ENCODE measurements around the gene RNF180.

The RNF180 gene

DNA sequence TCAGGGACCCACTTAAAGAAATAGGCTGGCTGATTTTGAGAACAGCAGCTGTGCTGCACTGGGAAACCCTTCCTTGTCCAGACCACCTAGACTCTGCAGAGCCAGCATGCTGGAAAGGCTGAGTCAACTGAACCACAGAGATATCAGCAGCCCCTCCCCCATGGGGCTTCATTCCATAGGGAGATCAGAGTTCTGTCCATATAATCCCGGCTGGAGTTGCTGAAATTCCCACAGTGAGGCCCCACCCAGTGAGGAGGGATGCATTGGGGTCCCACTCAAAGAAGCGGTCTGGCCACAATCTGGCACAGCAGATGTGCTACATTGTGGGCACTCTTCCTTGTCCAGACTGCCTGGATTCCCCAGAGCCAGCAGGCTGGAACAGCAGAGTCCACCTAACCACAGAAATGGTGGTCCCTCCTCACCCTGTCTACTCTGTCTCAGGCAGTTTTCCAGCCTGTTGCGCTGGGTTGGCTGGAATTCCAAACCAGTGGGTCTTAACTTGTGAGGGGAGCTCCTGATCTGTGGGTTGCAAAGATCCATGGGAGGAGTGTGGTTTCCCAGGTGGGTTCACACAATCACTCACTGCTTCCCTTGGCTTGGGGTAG, 127.1 kb downstream of the RNF180 start:
- in situ Hi-C loops (cut with MboI; ENCODE audit: low sequenced_read_pairs, unreplicated experiment), result no loop called here
- DNase-seq (ENCODE audit: low spot score), result no peak
- no peak for TF ChIP-seq CTCF (IDR thresholded peaks at IDR 0.05; ENCODE audit: borderline replicate concordance, control extremely low read depth, extremely low read depth, insufficient read depth, missing control alignments)

DNA sequence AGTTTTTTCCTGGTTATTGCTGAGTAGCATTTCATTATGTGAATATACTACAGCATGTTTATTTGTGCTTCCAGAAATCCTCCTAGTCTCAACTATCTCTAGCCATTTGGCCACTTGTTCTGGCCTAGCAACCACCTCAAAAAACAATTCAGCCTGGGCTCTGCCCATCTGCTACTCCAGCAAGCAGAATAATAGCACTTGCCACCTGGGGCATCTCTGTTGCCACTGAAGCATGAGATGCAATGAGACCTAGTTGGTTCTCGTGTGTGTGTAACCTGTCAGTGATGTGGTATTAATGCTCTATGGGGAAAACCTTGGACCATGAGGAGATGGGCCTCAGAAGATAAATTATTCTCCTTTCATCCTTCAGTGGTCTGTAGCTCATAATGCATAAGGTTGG, 129.5 kb downstream of the RNF180 start:
- no peak for TF ChIP-seq CTCF (IDR thresholded peaks at IDR 0.05; ENCODE audit: borderline replicate concordance, control extremely low read depth, extremely low read depth, insufficient read depth, missing control alignments)
- in situ Hi-C loops (cut with MboI; ENCODE audit: low sequenced_read_pairs, unreplicated experiment), result no loop called here
- no peak for DNase-seq (ENCODE audit: low spot score)

- DNase-seq (ENCODE audit: low spot score), result no peak
Observed at GRCh38 chr5:64298586-64298985, 132.9 kb downstream of the RNF180 start.

GRCh38 chr5:64299805-64300204, 134.2 kb downstream of the RNF180 start:
- in situ Hi-C loops (cut with MboI; ENCODE audit: low sequenced_read_pairs, unreplicated experiment), result no loop called here
- no peak for DNase-seq (ENCODE audit: low spot score)
- TF ChIP-seq CTCF (IDR thresholded peaks at IDR 0.05; ENCODE audit: borderline replicate concordance, control extremely low read depth, extremely low read depth, insufficient read depth, missing control alignments), result no peak

More at GRCh38 chr5:64298586-64298985, 132.9 kb downstream of the RNF180 start:
- in situ Hi-C loops (cut with MboI; ENCODE audit: low sequenced_read_pairs, unreplicated experiment), result no loop called here
- TF ChIP-seq CTCF (IDR thresholded peaks at IDR 0.05; ENCODE audit: borderline replicate concordance, control extremely low read depth, extremely low read depth, insufficient read depth, missing control alignments), result no peak

DNA sequence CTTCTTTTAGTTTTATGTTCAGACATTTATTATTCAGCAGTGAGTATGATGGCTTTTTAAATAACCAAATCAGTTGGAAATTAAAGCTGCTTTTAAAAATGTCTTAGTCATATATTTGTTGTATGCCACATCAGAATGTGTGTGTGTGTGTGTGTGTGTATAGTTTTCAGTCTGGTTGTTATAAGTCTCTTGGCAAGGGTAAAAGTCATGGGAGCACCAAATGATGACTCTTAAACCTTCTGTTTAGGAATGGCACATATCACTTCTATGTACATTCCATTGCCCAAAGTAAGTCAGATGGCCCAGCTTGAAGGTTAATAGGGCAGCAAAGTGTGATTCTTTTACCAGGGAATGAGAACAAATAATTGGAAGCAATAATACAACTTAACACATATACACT, 135.9 kb downstream of the RNF180 start:
- DNase-seq (ENCODE audit: low spot score), result no peak
- in situ Hi-C loops (cut with MboI; ENCODE audit: low sequenced_read_pairs, unreplicated experiment), result no loop called here
- TF ChIP-seq CTCF (IDR thresholded peaks at IDR 0.05; ENCODE audit: borderline replicate concordance, control extremely low read depth, extremely low read depth, insufficient read depth, missing control alignments), result no peak

DNA sequence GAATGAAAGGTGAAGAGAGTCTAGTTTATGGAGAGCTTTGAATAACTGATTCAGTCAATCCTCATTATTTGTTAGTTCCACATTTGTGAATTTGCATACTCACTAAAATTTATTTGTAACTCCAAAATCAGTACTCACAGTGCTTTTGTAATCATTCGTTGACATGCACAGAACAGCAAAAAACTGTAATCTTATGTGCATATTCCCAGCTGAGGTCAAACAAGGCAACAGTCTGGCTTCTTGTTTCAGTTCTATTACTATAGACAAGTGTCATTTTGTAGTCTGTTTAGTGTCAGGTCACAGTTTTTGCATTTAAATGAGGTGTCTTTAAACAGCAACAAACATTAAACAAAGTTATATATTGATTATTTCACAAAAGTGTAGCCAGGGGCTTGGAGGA, 142.5 kb downstream of the RNF180 start:
- no peak for DNase-seq (ENCODE audit: low spot score)
- in situ Hi-C loops (cut with MboI; ENCODE audit: low sequenced_read_pairs, unreplicated experiment), result no loop called here
- TF ChIP-seq CTCF (IDR thresholded peaks at IDR 0.05; ENCODE audit: borderline replicate concordance, control extremely low read depth, extremely low read depth, insufficient read depth, missing control alignments), result no peak

All from GM13976 (cell line).